A549 (cell line): ENCODE results near the gene SLC29A2.

Experiments used
- CBX2 ChIP-seq: fragments of 200-600 bp; sonication (generic); IDR thresholded peaks from 2 replicates; pipeline ENCODE4 v1.6.1; 2016; ENCODE audit warnings: low read depth, mild to moderate bottlenecking, borderline replicate concordance
- GATA3 ChIP-seq: IDR thresholded peaks from 2 replicates; pipeline ENCODE4 v1.6.1; 2012; ENCODE audit warnings: borderline replicate concordance
- HOXA7 ChIP-seq: fragments of 250-450 bp; sonication (Bioruptor Pico); IDR thresholded peaks from 2 replicates; pipeline ENCODE4 v1.5.0; 2020; ENCODE audit warnings: mild to moderate bottlenecking, moderate library complexity
- KDM5A ChIP-seq: fragments of 200-600 bp; sonication (generic); IDR thresholded peaks from 2 replicates; pipeline ENCODE4 v1.6.1; 2016; ENCODE audit warnings: antibody characterized with exemption, mild to moderate bottlenecking
- RFX5 ChIP-seq: fragments of 450-650 bp; IDR thresholded peaks from 2 replicates; pipeline ENCODE4 v1.7.1; 2014; ENCODE audit warnings: antibody characterized with exemption, mild to moderate bottlenecking, moderate library complexity
- SREBF2 ChIP-seq: fragments of 450-650 bp; IDR thresholded peaks from 2 replicates; pipeline ENCODE4 v1.6.1; 2014; ENCODE audit warnings: mild to moderate bottlenecking, moderate library complexity
- TF ChIP-seq, protein P1 (sequence below): fragments of >200 bp; sonication (Bioruptor Twin); formaldehyde crosslinking; IDR thresholded peaks from 3 replicates; pipeline ENCODE4 v1.5.1; 2016
- TF ChIP-seq, protein P2 (sequence below): fragments of 200-600 bp; sonication (generic); IDR thresholded peaks from 2 replicates; pipeline ENCODE4 v1.6.1; 2016; ENCODE audit warnings: antibody characterized with exemption, mild to moderate bottlenecking, moderate library complexity
- TF ChIP-seq, protein P3 (sequence below): IDR thresholded peaks from 2 replicates; pipeline ENCODE4 v1.6.1; 2012; ENCODE audit warnings: low read depth, borderline replicate concordance

DNA sequence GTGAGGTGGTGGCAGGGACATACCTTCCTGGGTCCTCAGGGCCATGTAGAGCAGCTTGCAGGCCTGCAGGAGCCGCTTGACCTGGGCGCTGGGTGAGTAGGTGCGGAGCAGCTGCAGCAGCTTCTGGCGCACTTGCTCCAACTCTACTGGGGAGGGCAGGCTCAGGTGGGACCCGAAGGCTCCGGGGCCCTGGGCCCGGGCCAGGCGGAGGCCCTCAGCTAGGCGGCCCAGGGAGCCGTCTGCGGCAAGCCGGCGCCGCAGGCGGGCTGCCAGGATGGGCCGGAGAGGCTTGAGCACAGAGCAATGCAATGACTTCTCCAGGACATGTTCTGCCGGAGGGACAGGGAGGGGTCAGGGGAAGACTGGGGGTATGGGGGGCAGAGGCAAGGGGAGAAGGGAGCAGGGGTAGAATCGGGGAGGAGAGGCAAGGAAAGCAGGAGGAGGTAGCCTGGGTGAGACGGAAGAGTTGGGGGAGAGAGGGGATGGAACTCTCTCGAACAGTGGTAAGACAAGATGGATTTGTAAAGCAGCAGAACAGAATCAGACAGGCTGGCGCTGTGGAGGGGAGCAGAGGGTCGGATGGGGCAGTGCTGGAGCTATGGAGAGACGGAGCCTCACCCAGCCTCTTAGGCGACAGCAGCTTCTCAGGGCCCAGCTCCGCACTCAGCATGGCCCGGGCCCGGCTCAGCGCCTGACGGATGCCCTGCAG, 37.5 kb downstream of the SLC29A2 start:
- no peak for TF ChIP-seq HOXA7 (CRISPR knock-in tag)
- TF ChIP-seq, protein P1, sequence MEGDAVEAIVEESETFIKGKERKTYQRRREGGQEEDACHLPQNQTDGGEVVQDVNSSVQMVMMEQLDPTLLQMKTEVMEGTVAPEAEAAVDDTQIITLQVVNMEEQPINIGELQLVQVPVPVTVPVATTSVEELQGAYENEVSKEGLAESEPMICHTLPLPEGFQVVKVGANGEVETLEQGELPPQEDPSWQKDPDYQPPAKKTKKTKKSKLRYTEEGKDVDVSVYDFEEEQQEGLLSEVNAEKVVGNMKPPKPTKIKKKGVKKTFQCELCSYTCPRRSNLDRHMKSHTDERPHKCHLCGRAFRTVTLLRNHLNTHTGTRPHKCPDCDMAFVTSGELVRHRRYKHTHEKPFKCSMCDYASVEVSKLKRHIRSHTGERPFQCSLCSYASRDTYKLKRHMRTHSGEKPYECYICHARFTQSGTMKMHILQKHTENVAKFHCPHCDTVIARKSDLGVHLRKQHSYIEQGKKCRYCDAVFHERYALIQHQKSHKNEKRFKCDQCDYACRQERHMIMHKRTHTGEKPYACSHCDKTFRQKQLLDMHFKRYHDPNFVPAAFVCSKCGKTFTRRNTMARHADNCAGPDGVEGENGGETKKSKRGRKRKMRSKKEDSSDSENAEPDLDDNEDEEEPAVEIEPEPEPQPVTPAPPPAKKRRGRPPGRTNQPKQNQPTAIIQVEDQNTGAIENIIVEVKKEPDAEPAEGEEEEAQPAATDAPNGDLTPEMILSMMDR: no peak
- TF ChIP-seq SREBF2: no peak
- TF ChIP-seq KDM5A: no peak
- no peak for TF ChIP-seq RFX5
- no peak for TF ChIP-seq CBX2
- TF ChIP-seq, protein P2, sequence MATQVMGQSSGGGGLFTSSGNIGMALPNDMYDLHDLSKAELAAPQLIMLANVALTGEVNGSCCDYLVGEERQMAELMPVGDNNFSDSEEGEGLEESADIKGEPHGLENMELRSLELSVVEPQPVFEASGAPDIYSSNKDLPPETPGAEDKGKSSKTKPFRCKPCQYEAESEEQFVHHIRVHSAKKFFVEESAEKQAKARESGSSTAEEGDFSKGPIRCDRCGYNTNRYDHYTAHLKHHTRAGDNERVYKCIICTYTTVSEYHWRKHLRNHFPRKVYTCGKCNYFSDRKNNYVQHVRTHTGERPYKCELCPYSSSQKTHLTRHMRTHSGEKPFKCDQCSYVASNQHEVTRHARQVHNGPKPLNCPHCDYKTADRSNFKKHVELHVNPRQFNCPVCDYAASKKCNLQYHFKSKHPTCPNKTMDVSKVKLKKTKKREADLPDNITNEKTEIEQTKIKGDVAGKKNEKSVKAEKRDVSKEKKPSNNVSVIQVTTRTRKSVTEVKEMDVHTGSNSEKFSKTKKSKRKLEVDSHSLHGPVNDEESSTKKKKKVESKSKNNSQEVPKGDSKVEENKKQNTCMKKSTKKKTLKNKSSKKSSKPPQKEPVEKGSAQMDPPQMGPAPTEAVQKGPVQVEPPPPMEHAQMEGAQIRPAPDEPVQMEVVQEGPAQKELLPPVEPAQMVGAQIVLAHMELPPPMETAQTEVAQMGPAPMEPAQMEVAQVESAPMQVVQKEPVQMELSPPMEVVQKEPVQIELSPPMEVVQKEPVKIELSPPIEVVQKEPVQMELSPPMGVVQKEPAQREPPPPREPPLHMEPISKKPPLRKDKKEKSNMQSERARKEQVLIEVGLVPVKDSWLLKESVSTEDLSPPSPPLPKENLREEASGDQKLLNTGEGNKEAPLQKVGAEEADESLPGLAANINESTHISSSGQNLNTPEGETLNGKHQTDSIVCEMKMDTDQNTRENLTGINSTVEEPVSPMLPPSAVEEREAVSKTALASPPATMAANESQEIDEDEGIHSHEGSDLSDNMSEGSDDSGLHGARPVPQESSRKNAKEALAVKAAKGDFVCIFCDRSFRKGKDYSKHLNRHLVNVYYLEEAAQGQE: no peak
- TF ChIP-seq, protein P3, sequence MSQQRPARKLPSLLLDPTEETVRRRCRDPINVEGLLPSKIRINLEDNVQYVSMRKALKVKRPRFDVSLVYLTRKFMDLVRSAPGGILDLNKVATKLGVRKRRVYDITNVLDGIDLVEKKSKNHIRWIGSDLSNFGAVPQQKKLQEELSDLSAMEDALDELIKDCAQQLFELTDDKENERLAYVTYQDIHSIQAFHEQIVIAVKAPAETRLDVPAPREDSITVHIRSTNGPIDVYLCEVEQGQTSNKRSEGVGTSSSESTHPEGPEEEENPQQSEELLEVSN: no peak
- TF ChIP-seq GATA3: no peak
